ENCODE measurements around the gene BOD1.
"Not testable (repeated sequence)": the region's sequence is repeated elsewhere in the genome, so short reads cannot be mapped to it uniquely, and the experiment has no call there.

Gene BOD1

DNA sequence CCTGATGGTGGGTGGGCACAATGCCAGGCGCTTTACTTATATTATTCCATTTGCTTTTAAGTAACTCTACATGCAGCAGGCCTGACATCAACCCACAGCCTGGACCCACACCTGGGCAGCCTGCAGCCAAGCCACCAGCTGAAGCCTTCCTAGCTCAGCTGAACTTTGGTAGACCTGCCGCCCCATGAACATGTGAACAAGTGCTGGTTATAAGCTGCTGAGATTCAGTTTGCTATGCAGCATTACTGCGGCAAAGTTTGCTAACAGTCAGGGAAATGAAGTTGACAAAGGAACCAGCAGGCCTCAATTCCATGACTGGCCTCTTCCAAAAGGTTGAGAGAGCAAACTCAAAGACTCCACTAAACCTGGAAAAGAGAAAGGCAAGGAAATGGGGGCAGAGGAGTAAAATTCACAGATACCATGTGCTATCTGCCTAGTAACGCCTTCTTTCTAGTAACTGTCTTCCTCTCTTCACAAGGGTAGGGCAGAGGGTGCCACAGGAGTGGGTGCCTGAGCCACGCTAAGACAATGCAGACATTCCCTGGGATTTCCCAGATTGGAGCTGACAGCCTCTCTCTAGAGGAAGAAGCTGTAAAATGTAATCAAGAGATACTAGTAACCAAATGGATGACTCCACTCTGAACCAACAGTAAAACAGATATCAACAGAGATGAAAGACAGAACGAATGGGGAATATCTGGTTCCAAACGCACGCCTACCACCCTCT is 2.9 kb downstream of the BOD1 start:
- DNase-seq: no peak

DNA sequence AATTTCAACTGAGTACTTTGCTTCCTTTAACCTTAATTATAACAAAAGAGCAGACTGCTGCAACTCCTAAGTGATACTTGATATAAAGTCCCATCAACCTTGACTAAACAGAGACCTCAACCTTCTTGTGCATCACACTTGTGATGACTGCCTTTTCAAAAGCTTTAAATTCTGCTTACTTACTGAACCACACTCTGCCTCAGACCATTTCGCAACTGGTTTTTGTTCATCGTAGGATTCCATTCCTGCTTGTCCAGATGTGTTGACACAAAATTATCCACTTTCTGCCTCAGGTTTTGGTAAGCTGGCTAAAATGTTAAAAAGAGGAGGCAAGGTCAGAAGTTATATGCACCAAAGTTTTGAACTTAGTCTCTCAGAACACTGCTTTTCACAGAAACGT is 3.5 kb downstream of the BOD1 start:
- no peak for DNase-seq

DNA sequence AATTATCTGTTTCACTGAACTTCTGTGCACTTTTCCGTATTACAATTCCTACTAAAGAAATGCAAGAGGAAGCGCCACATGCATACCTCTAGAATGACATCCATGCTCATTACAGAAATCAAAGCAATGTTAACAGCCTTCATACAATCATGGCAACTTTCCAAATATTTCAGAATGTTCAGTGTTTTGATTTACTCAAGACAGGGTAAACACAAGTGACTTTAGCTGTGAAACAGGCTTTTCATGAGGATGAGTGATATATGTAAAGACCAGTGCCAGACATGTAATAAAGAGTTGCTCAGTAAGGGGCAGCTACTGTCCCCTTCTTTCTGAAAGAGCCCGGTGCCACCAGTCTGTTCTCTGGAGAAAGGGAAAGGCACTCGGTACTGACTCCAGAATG is 4.7 kb downstream of the BOD1 start:
- DNase-seq: no peak

DNA sequence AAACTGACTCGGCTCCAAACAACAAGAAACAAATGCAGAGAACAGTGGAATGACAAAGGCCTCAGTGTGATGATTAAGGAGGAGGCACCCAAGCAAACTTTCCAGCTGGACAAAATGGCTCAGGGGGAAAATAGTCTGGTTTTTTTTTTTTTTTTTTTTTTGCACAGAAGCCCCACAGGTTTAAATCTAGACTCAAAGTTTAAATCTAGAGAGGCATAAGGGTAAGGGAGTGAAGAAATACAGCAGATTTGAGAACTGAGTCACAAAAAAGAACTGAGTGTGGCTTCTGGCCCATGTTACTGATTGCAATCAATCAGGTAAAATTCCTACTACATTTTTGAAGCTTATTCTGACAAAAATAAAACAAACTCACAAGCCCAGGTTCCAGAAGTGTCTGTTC is 12.3 kb downstream of the BOD1 start:
- no peak for DNase-seq

DNA sequence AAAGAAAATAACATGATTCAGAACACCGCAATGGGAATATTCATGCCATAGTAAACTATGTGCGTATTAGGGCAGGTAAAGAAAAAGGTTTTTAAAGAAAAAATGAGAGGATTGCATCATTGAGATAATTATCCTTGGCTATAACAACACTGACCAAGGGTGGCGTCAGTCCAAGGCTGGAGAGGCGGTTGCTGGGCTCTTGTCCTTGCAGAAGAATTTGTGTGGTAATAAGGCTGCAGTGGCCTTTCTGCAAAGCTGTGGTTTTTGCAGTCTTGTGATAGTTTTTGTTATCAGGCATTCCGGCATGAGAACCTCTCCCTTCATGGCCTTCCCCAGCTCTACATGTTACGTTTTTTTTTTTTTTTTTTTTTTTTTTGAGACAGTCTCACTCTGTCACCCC is 14.0 kb downstream of the BOD1 start:
- no peak for DNase-seq

DNA sequence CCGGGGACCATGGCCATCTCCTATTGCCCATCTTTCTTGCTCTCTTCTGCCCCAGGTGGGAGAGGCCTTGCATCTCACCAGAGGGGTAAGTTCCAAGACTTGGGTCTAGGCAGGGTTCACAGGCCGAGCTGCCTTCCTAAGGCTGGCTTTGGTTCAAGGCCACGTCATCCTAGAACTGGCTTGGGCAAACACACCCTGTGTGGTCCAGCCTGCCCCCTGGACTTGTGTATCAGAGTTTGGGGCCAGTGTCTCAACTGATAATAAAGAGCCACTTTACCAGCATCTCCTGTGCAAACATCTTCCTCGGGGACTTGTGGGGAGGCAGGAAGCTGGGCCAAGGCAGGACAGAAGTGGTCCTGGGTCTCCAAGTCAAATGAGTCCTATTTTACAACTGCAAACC is 17.8 kb downstream of the BOD1 start:
- DNase-seq: no peak

DNA sequence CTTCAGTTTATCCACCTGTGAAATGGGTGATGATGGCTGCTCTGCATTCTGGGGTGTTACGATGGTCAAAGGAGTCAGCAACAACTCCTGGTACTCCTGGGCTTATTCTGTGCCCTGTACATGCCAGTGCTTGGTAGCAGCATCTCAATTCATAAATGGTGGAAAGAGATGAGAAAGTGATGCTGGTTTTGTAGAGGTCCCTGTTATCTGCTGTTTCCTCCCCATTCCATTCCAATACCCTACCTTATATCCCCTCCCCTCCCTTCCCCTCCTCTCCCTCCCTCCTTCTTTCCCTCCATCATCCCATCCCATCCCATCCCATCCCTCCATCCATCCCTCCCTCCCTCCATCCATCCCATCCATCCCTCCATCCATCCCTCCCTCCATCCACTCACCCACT is 19.1 kb downstream of the BOD1 start:
- no peak for DNase-seq

DNA sequence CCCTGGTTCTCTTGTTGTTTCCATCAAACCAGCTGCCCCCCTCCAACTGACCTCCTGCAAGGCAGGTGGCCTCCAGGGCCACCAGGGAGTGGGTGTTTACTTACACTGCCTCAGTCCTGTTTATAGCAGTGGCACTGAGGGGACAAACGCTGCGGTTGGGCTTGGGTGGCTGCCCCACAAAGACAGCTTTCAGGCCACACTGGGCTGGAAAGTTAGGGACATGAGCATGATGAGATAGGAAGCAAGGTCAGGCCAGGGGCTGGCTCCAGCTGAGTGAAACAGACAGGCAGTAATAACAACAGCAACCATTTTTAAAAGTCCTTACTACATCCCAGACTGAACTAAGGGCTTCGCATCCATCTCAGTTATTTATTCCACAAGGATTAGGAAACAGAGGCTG is 20.6 kb downstream of the BOD1 start:
- no peak for DNase-seq

DNA sequence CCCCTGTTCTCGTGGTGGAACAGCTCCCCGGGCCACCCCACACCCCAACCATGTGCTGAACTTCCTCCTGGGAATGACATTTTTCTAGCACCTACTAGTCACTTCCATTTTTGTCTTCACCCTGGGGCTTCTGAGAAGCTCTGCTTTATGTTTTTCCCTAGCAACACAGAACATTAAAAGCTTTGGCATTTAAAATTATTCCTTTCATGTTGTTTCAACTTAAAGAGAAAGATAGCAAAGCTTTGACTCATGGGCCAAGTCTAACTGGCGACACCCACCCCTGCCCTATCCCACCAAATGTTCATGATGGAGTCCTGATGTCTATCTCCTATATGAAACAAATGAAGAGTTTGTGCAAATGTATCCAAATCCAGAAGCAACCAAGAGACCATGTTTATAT is 22.4 kb downstream of the BOD1 start:
- DNase-seq: no peak

DNA sequence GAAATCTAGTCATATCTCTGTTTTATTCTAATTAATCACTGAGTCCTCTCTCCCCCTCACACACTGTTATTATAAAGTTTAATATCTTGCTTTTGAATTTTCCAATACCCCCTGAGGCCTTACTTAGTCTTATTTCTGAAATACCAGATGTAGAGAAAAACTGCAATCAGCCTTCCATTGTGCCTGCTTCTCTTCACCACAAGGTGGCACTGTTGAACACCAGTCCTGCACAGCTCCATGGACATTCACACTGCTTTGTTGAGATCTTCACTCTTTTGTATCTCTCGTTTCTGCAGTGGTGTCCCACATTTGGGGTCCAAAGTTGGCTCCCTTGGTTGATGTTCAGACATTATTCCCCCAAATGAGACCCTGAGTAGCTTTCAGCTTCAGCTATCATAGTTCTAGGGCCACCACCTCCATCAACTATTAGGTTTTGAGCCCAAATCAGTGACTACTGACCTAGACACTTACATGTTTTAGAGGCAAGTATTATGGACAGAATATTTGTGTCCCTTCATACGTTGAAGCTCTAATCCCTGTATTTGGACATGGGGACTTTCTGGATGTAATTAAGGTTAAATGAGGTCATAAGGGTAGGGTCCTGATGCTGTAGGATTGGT is 24.3 kb downstream of the BOD1 start:
- DNase-seq: no peak

DNA sequence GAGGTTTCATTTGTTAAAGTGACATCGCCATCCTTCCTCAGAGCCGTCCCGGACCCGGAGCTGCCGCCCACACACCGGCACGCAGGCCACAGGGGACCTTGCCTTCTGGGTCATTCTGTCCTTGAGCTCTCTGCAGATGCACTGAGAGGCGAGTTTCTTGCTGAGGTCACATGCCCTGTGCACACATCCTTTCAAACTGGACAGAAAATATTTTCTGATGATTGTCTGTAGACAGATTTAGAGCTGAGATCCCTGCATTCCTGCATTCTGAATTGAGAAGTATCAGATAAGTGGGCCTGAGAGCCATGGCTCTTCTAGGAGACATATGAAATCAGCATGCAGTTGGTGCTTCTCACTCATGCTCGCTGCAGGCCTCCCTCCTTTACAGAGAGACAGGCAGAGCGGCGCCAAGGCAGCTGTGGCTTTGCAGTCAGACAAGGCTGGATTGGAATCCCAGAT is 25.4 kb downstream of the BOD1 start:
- DNase-seq: no peak

DNA sequence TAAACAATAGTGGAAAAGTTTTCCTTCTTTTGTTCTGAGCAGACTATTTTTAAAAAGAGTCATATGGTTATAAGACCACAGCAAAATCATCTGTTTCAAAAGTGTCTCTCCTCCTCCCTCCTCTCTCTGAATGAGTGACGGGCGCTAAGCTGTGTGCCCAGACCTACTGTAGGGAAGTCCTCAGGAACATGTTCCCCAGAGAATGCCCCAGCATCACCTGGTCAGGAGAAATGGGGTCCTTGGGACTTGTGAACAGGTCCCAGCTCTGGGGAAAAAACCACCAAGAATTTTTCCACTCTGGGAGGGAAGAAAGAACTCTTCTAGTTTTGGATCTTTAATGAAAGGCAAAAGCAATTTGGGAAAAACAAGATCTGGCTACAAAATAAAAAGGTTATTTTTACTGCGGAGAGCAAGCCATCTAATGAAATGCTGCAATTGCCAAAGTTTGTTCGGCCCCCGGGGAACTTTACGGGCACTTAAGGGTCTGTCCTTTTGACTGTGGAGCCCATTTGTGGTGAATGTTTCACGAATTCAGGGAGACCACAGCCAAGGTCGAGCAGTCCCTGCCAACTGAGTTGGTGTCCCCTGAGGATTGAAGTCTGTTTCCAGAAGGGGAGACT is 25.9 kb downstream of the BOD1 start:
- DNase-seq: no peak

DNA sequence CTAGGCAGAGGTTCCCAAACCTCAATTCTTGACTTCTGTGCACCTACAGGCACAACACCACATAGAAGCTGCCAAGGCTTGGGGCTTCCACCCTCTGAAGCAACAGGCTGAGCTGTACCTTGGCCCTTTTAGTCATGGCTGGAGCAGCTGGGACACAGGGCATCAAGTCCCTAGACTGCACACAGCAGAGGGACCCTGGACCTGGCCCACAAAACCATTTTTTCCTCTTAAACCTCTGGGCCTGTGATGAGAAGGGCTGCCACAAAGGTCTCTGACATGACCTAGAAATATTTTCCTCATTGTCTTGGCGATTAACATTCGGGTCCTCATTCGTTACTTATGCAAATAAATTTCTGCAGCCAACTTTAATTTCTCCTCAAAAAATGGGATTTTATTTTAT is 30.3 kb downstream of the BOD1 start:
- DNase-seq: not testable (repeated sequence)

DNA sequence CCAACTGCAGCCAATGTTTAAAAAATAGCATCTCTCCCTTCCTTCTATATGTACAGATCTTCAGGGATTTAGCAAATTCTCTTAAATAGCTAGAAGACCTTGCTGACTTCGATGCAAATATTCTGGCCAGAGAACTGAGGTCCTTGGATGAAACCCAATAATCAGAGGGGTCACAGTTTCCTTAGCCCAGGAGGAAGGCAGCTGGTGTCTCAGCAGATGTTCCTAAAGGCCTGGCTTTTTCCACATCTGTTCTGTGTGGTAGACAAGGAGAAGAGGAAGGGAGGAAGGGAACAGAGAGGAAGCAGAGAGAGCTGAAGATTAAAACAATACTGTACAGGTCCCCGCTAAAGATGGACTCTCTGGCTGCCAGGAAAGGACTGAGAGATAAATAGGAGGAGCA is 33.1 kb downstream of the BOD1 start:
- no peak for DNase-seq

DNA sequence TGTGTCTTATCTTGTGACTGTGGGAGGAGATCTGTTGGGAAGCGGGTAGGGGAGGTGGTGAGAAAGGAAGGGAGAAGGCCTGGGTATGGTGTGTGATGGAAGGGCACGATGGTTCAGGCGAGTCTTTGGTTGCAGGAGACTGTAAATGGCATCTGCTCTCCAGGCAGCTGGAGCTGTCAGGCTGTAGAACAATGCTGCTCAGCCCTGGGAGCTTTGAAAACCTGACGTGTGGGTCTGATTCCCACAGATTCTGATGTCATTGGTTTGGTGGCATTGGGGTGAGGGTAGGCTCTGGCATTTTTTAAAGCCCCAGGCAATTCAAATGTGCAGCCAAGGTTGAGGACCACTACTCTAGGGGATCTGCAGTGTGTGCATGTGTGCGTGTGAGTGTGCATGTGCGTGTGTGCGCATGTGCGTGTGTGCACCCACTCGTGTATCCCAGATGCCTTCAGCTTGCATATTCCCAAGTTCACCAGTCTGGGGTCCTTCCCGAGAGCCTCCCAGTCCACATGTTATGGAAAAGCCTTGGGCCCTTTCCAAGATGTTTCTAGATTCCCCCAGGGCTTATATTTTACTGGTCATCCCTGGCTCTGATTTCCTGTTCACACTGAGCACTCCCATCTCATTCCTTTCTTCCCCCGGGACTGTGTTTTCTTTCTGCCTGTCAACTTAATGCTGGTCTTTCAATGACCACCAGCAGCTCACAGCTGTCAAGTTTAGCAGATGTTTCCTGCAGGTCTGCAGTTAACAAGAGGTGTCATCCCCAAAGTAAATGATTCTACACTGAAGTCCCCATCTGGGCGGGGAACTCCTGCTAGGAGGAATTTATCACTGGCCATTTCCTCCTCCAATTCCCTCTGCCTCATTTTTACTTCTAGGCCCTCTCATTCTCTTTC is 34.0 kb downstream of the BOD1 start:
- DNase-seq: no peak

DNA sequence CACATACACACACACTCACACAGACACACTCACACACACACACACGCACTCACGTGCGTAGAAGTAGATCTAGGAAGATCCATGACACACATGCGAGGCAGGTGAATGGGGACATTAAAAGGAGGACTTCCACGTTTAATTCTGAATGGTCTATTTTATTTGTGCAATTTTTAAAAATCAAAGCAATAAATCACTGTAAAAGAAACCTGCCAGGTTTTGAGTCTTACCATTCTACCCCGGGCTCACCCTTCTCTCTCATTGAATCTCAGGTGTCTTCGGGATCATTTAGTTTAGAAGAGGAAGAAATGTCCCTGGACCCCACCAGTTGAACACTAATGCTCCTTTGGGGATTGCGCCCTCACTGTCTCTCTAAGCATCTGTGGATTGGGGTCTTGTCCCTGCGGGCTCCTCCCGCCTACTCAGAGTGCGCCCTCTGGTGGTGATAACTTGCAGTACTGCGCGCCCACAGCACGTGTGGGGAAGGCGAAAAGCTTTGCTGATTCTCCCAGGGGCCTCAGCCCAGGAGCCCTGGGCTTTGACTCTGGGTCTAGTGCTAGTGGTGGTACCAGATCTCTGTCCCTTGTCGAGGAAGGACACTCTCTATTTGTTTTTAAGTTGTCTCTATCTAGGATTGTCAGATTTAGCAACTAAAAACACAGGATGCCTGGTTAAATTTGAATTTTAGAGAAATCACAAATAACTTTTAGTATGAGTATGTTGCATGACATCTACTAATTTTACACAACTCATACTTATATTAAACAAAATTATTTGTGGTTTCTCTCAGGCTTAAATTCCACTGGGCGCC is 34.8 kb downstream of the BOD1 start:
- DNase-seq: peak in 1 of 2 donors; percentile 7

DNA sequence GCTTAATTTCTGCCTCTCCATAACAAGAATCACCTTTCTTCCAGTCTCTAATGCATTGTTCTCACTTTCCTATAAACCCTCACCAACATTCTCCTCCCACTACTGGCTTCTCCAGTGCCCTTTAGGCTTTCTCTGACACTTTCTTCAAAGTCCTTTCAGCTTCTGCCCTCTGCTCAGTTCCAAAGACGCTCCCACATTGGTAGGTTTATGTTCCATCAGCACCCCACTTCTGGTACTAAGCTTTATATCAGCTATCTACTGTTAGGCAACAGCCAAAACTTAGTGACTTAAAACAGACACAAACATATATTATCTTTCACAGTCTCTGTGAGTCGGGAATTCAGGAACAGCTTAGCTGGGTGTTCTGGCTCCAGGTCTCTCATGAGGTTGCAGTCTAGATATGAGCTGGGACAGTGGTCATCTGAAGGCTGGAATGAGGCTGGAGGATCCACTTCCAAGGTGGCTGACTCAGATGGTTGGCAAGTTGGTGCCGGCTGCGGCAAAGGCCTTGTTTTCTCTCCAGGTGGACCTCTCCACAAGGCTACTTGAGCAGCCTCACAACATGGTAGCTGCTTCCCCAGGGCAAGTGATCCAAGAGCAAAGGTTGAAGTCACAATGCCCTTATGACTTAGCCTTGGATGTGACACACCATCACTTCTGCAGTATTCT is 37.4 kb downstream of the BOD1 start:
- no peak for DNase-seq

DNA sequence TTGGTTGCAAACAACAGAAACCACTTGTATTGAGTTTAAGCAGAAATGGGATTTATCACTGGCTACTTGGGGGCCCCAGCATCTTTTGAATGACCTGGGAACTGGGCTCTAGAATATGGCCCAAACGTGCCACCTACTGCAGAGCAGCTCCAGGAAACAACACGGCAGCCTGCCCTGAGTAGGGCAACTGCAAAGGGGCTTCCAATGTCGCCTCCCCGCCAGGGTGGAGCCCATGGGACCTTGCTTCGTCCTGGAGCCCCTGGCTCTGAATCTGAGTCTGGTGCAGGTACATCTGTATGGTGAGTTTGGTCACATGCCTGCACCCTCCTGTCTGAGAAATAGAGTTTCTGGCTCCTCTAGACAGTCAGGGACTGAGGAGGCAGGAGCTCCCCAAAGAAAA is 38.6 kb downstream of the BOD1 start:
- DNase-seq: no peak

DNA sequence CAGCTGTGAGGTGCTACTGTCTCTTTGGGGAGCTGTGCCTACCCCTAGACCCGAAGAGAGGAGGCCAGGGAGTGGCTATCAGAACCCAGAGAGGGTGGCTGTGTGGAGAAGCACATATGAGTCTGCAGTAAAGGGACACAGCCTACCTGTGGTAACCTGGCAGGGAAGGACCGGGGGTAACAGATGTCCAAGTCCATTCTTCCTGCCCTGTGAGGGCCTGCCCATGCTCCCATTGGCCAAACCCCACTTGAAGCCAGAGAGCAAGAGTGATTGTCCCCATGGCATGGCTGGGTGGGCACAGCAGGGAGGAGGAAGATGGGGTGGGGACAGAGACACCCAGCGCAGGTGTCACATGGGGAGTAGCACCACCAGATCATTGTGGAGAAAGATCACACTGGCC is 39.3 kb downstream of the BOD1 start:
- no peak for DNase-seq

DNA sequence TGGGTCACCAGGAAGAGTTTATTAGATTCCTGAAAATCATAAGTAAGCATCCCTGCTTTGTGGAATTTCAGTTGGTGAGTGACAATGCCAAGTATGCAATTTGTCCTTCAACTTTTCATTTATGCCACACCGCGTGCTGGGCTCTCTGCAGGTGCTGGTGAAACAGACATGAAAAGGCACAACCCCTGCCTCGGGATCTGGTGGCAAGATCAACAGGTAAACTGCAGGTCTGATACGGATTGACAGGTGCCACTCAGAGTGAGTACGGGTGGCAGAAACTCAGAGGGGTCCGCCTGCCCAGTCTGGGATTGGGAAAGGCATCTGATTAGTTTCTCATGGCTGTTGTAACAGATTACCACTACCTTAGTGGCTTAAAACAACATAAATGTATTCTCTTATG is 40.5 kb downstream of the BOD1 start:
- no peak for DNase-seq

DNA sequence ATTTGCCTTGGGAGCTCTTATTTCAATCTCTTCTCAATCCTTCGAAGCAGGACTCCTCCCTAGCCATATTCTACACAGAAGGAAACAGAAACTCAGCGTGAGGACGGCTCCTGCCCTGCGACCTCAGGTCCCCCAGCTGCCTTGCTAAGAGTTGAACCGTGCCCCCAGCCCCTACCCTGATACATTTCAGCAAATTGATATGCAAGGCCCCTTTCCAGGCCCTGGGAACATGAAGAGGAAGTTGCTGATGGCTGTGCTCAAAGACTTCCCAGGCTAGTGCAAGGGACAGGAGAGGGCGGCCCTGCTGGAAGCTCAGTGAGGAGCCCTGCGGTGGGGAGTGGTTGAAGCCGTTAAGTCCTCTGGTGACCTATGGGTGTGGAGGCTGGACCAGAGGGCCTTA is 41.5 kb downstream of the BOD1 start:
- no peak for DNase-seq
